A549 (cell line): ENCODE measurements around the gene GAS7. TPM values are rescaled to one million over a fixed set of nuclear protein-coding genes. Genes with fewer than 3 reads are reported as not detected.

Source experiments
- ATAC-seq, 2 experiments: fragments of 200-7000 bp in 1 of 2; fragments of >200 bp in 1 of 2; cut with Nextera tagmentation in 1 of 2; cut with Tn5 transposase in 1 of 2; 3 replicates each; pipeline versions ENCODE4 v1.8.0 to v1.9.1; 2018 to 2020; ENCODE audit warnings: mild to moderate bottlenecking in 1 of 2, moderate library complexity in 1 of 2
- CTCF ChIA-PET: fragments of 300-600 bp; sonication (Branson Sonifier 250); formaldehyde crosslinking; extraction: SDS; loops from one replicate; lab custom pipeline; 2021; ENCODE audit warnings: antibody characterized with exemption, inconsistent platforms; lab: Yijun Ruan, JAX
- POLR2A ChIA-PET: fragments of 350-600 bp; formaldehyde crosslinking; extraction: SDS; loops from one replicate; lab custom pipeline; 2021; ENCODE audit warnings: antibody characterized with exemption, inconsistent platforms; lab: Yijun Ruan, JAX
- DNase-seq, 2 experiments: peaks; one replicate each; pipeline versions ENCODE4 v3.0.0 to v3.0.0-alpha.2; 2011 to 2016; ENCODE audit warnings: low read depth in 1 of 2, low spot score in 1 of 2
- FAIRE-seq: peaks from 2 replicates; lab custom pipeline; 2011; peaks lifted over from hg19 to GRCh38; lab: Jason Lieb, UNC
- H3K27ac ChIP-seq, 2 experiments: fragments of >200 bp; sonication (Bioruptor Twin); formaldehyde crosslinking; 3 replicates each; pipeline ENCODE4 v1.5.1; 2016 to 2017
- H3K4me1 ChIP-seq: fragments of >200 bp; sonication (Bioruptor Twin); formaldehyde crosslinking; 3 replicates; pipeline ENCODE4 v1.6.1; 2016
- H3K4me2 ChIP-seq: fragments of >200 bp; sonication (Bioruptor Twin); formaldehyde crosslinking; 3 replicates; pipeline ENCODE4 v1.6.1; 2016
- H3K4me3 ChIP-seq: fragments of >200 bp; sonication (Bioruptor Twin); formaldehyde crosslinking; 3 replicates; pipeline ENCODE4 v1.5.1; 2016
- H3K9me3 ChIP-seq: fragments of >200 bp; sonication (Bioruptor Twin); formaldehyde crosslinking; 3 replicates; pipeline ENCODE4 v1.6.1; 2016
- BHLHE40 ChIP-seq: IDR thresholded peaks from 2 replicates; pipeline ENCODE4 v1.6.1; 2012; ENCODE audit warnings: low read depth, low read length, inconsistent platforms
- CEBPB ChIP-seq, 2 experiments: fragments of >200 bp in 1 of 2; sonication (Bioruptor Twin) in 1 of 2; formaldehyde crosslinking in 1 of 2; IDR thresholded peaks; 2 replicates each; pipeline ENCODE4 v1.6.1; 2012 to 2016
- ESRRA ChIP-seq: fragments of 150-350 bp; IDR thresholded peaks from 2 replicates; pipeline ENCODE4 v1.6.1; 2014; ENCODE audit warnings: mild to moderate bottlenecking, low read length, borderline replicate concordance
- FOSB ChIP-seq: fragments of 250-450 bp; sonication (Bioruptor Pico); IDR thresholded peaks from 2 replicates; pipeline ENCODE4 v1.5.0; 2020; ENCODE audit warnings: mild to moderate bottlenecking, moderate library complexity
- FOSL2 ChIP-seq, 2 experiments: fragments of 450-650 bp in 1 of 2; fragments of >200 bp in 1 of 2; sonication (Bioruptor Twin) in 1 of 2; formaldehyde crosslinking; IDR thresholded peaks; 2 replicates each; pipeline versions ENCODE4 v1.5.0 to v1.6.1; 2016 to 2020; ENCODE audit warnings: mild to moderate bottlenecking in 1 of 2, moderate library complexity in 1 of 2
- GATA3 ChIP-seq: IDR thresholded peaks from 2 replicates; pipeline ENCODE4 v1.6.1; 2012; ENCODE audit warnings: borderline replicate concordance
- HOXA7 ChIP-seq: fragments of 250-450 bp; sonication (Bioruptor Pico); IDR thresholded peaks from 2 replicates; pipeline ENCODE4 v1.5.0; 2020; ENCODE audit warnings: mild to moderate bottlenecking, moderate library complexity
- HOXB13 ChIP-seq: fragments of 250-450 bp; sonication (Bioruptor Pico); IDR thresholded peaks from 2 replicates; pipeline ENCODE4 v1.5.0; 2020; ENCODE audit warnings: low read depth, mild to moderate bottlenecking, moderate library complexity
- HOXB5 ChIP-seq: fragments of 250-450 bp; sonication (Bioruptor Pico); IDR thresholded peaks from 2 replicates; pipeline ENCODE4 v1.5.0; 2020; ENCODE audit warnings: mild to moderate bottlenecking, moderate library complexity
- MAZ ChIP-seq: fragments of 150-350 bp; IDR thresholded peaks from 2 replicates; pipeline ENCODE4 v1.6.1; 2014; ENCODE audit warnings: antibody characterized with exemption, low read depth, low read length, borderline replicate concordance
- POLR2AphosphoS2 ChIP-seq: conservative IDR thresholded peaks from 2 replicates; pipeline ENCODE4 v1.6.1; 2012; ENCODE audit warnings: low read length, improper control_type of control experiment, inconsistent platforms
- RAD21 ChIP-seq, 2 experiments: fragments of >200 bp in 1 of 2; sonication (Bioruptor Twin) in 1 of 2; formaldehyde crosslinking in 1 of 2; IDR thresholded peaks in 1 of 2; conservative IDR thresholded peaks in 1 of 2; 2 replicates in 1 of 2; 3 replicates in 1 of 2; pipeline ENCODE4 v1.6.1; 2012 to 2018; ENCODE audit warnings: inconsistent platforms in 1 of 2
- SREBF2 ChIP-seq: fragments of 450-650 bp; IDR thresholded peaks from 2 replicates; pipeline ENCODE4 v1.6.1; 2014; ENCODE audit warnings: mild to moderate bottlenecking, moderate library complexity
- TP53 ChIP-seq: fragments of 250-450 bp; sonication (Bioruptor Pico); IDR thresholded peaks from 2 replicates; pipeline ENCODE4 v1.5.0; 2021; ENCODE audit warnings: mild to moderate bottlenecking, moderate library complexity
- ZC3H11A ChIP-seq: fragments of 450-650 bp; IDR thresholded peaks from 2 replicates; pipeline ENCODE4 v1.6.1; 2014; ENCODE audit warnings: antibody characterized with exemption, mild to moderate bottlenecking
- ZNF302 ChIP-seq: fragments of 250-450 bp; sonication (Bioruptor Pico); IDR thresholded peaks from 2 replicates; pipeline ENCODE4 v1.9.0; 2021; ENCODE audit warnings: inconsistent platforms, mild to moderate bottlenecking, moderate library complexity
- WGBS: methylation state at CpG from one replicate; pipeline ENCODE4 v1.1.6; 2017; ENCODE audit errors: missing lambda C conversion rate; 5-methylcytosine and 5-hydroxymethylcytosine counted together
- polyA plus RNA-seq, 4 experiments: library from polyadenylated mRNA; depleted of rRNA in 3 of 4; stranded (reverse); fragments of >200 nt; fragmentation: RNase III in 1 of 4; extraction: RNeasy Plus Mini Kit Qiagen cat#74134 plus additional on column Dnase treatment in 1 of 4; gene quantifications; 2 replicates in 3 of 4; 3 replicates in 1 of 4; pipeline ENCODE4 v1.2.3, GENCODE V29; 2011 to 2017
- TF ChIP-seq, protein P1 (sequence below): fragments of 250-450 bp; sonication (Bioruptor Pico); IDR thresholded peaks from 2 replicates; pipeline ENCODE4 v1.5.0; 2020; ENCODE audit warnings: low read depth, mild to moderate bottlenecking, moderate library complexity
- TF ChIP-seq, protein P2 (sequence below): fragments of >200 bp; sonication (Bioruptor Twin); formaldehyde crosslinking; IDR thresholded peaks from 3 replicates; pipeline ENCODE4 v1.5.1; 2016
- TF ChIP-seq, protein P3 (sequence below): IDR thresholded peaks from 2 replicates; pipeline ENCODE4 v1.6.1; 2012; ENCODE audit warnings: low read depth, borderline replicate concordance
- TF ChIP-seq, protein P4 (sequence below): fragments of >200 bp; sonication (Bioruptor Twin); formaldehyde crosslinking; IDR thresholded peaks from 2 replicates; pipeline ENCODE4 v1.6.1; 2016
- TF ChIP-seq, protein P5 (sequence below): fragments of >200 bp; sonication (Bioruptor Twin); formaldehyde crosslinking; IDR thresholded peaks from 3 replicates; pipeline ENCODE4 v1.6.1; 2016
- TF ChIP-seq, protein P6 (sequence below): fragments of 250-450 bp; sonication (Bioruptor Pico); IDR thresholded peaks from 2 replicates; pipeline ENCODE4 v1.5.0; 2021; ENCODE audit warnings: mild to moderate bottlenecking, moderate library complexity, borderline replicate concordance

The GAS7 gene
- polyA plus RNA-seq, 2 of the 4 experiments (the other 2 are of a cell fraction) = 1.3 to 1.5 TPM

DNA sequence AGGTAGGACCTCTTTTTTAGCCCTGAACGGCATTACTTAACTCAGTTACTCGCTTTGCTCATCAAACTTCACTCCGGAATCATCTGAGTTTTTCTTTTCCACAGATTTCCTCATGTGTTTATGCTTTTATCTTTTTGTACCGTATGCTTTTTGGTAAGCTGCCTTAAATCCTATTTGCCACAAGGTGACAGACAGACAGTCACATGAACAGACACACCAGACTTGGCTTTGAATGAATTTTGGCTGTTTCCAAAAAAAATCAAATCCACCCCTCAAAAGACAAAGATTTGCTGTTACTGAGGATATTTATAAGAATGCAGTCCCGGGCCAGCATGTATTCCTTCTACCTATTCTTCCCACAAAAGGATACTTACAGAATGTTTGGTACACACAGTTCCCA lies 10.9 kb downstream of the GAS7 start:
- no peaks in the 10 kb centered on the region; the same call in 2 of the 3 replicates for H3K9me3 ChIP-seq
- WGBS = 31% methylated on average over 5 of the region's 5 CpGs
- ATAC-seq (no peak), FAIRE-seq (no peak), DNase-seq (no peak)
- no peak overlapping the region for H3K27ac ChIP-seq
- ChIA-PET POLR2A (no interaction called here), CTCF (interaction anchor here (0.8 kb wide), 1 partner anchor 1371 kb away, joined by 3 read pairs; no protein-coding TSS in a partner anchor)
- no peak overlapping the region for H3K4me3 ChIP-seq
- TF ChIP-seq GATA3 (no peak), FOSB (CRISPR knock-in tag) (no peak), POLR2AphosphoS2 (no peak), SREBF2 (no peak), MAZ (no peak)
- TF ChIP-seq, protein P1, sequence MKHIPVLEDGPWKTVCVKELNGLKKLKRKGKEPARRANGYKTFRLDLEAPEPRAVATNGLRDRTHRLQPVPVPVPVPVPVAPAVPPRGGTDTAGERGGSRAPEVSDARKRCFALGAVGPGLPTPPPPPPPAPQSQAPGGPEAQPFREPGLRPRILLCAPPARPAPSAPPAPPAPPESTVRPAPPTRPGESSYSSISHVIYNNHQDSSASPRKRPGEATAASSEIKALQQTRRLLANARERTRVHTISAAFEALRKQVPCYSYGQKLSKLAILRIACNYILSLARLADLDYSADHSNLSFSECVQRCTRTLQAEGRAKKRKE (CRISPR knock-in tag) = no peak
- no peak overlapping the region for H3K4me2 ChIP-seq
- no peaks in the 10 kb centered on the region for H3K4me1 ChIP-seq

DNA sequence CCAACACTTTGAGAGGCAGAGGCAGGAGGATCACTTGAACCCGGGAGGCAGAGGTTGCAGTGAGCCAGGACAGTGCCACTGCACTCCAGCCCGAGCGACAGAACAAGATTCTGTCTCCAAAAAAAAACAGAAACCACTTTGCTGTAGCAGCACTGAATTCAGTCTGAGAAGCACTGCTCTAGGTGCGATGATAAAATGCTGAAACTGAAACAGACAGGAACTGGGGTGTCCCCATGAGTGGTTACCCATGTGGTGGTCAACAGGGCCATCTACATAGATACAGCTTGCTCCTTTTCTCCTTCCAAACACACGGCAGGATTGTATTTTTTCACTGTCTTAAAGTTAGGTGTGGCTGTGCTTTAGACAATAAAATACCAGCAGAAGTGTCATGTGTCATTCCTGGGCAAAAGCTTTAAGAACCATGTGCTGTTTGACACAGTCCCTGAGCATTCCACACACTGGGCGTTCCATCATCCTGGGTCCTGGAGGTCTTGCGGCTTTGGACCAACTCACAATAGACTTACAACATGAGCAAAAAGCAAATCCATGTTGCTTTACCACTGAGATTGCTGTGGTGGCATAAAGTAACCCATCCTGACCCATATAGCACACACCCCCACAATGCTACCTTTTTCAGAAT lies 11.5 kb downstream of the GAS7 start:
- DNase-seq (no peak), ATAC-seq (peak; percentile 29 to 45; a peak in 4 of 6 replicates), FAIRE-seq (no peak)
- no peaks in the 10 kb centered on the region for H3K4me1 ChIP-seq
- 24% methylated on average over 7 of the region's 7 CpGs for WGBS
- no peak overlapping the region for H3K4me3 ChIP-seq
- TF ChIP-seq, protein P2, sequence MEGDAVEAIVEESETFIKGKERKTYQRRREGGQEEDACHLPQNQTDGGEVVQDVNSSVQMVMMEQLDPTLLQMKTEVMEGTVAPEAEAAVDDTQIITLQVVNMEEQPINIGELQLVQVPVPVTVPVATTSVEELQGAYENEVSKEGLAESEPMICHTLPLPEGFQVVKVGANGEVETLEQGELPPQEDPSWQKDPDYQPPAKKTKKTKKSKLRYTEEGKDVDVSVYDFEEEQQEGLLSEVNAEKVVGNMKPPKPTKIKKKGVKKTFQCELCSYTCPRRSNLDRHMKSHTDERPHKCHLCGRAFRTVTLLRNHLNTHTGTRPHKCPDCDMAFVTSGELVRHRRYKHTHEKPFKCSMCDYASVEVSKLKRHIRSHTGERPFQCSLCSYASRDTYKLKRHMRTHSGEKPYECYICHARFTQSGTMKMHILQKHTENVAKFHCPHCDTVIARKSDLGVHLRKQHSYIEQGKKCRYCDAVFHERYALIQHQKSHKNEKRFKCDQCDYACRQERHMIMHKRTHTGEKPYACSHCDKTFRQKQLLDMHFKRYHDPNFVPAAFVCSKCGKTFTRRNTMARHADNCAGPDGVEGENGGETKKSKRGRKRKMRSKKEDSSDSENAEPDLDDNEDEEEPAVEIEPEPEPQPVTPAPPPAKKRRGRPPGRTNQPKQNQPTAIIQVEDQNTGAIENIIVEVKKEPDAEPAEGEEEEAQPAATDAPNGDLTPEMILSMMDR = no peak
- no peak for TF ChIP-seq POLR2AphosphoS2
- TF ChIP-seq ZNF302 = no peak
- TF ChIP-seq GATA3 = no peak
- no peak for TF ChIP-seq HOXB5 (CRISPR knock-in tag)
- TF ChIP-seq HOXA7 (CRISPR knock-in tag) = no peak
- no peaks in the 10 kb centered on the region for H3K9me3 ChIP-seq
- H3K4me2 ChIP-seq = no peak overlapping the region
- H3K27ac ChIP-seq = no peak overlapping the region
- ChIA-PET CTCF (no interaction called here), POLR2A (no interaction called here)

DNA sequence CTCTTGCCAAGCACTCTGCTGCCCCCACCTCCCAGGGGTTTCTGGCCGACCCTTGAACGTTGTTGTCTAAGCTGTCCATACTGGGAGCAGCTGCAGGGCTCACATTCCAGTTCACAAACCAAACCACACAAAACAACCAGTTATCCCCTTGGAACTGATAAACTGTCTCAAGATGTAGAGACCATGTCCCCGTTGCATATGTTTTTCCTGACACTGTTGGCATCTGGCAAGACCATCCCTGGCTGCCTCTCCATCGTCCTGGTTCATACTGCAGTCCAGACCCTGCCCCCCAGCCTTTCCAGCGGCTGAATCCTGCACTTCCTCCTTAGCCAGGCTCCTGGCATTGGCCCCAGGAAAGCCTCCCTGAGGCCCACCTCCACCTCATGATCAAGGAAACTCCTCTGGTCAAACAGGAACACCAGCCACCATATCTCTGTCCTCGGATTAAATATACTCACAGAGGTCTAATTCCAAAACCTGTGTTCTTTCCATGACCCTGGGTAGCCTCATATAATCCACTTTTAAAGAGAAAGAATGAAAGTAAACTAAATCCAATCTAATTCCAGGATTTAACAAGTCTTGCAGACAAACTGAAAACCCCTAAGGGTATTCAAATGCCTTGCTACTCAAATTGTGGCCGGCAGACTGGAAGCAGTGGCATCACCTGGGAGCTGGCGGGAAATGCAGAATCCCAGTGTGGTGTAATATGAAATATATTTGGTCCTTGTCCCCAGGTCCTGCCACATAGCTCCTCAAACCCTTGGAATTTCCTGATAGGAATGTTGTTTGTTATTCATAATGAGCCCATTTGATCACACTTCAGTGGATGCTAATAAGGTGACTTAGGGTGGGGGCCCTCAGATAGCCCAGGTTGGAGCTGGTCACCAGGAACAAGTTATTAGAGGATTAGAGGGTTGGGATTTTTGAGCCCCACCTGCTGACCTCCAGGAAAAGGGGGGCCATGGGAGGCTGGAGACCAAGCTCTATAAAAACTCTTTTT lies 14.2 kb downstream of the GAS7 start:
- no peak overlapping the region for H3K4me2 ChIP-seq

More for the DNA sequence above, 14.2 kb downstream of the GAS7 start:
- Histone ChIP-seq H3K9me3 (no peaks in the 10 kb centered on the region), H3K4me1 (no peaks in the 10 kb centered on the region), H3K27ac (no peak overlapping the region), H3K4me3 (no peak overlapping the region)
- no peak for ATAC-seq
- TF ChIP-seq FOSL2 (IDR thresholded peaks at IDR 0.05) (no peak), FOSL2 (CRISPR knock-in tag; IDR thresholded peaks at IDR 0.05) (no peak), BHLHE40 (no peak), RAD21 (conservative IDR thresholded peaks at IDR 0.05 in 1 of 2, IDR thresholded peaks at IDR 0.05 in 1 of 2) (no peak), TP53 (CRISPR knock-in tag) (no peak), ZC3H11A (no peak), CEBPB (IDR thresholded peaks at IDR 0.05) (no peak), ESRRA (no peak), FOSB (CRISPR knock-in tag) (no peak), HOXB13 (CRISPR knock-in tag) (no peak)
- TF ChIP-seq, protein P3, sequence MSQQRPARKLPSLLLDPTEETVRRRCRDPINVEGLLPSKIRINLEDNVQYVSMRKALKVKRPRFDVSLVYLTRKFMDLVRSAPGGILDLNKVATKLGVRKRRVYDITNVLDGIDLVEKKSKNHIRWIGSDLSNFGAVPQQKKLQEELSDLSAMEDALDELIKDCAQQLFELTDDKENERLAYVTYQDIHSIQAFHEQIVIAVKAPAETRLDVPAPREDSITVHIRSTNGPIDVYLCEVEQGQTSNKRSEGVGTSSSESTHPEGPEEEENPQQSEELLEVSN = no peak
- TF ChIP-seq, protein P4, sequence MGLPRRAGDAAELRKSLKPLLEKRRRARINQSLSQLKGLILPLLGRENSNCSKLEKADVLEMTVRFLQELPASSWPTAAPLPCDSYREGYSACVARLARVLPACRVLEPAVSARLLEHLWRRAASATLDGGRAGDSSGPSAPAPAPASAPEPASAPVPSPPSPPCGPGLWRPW = no peak
- TF ChIP-seq, protein P5, sequence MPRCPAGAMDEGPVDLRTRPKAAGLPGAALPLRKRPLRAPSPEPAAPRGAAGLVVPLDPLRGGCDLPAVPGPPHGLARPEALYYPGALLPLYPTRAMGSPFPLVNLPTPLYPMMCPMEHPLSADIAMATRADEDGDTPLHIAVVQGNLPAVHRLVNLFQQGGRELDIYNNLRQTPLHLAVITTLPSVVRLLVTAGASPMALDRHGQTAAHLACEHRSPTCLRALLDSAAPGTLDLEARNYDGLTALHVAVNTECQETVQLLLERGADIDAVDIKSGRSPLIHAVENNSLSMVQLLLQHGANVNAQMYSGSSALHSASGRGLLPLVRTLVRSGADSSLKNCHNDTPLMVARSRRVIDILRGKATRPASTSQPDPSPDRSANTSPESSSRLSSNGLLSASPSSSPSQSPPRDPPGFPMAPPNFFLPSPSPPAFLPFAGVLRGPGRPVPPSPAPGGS = no peak
- TF ChIP-seq, protein P6, sequence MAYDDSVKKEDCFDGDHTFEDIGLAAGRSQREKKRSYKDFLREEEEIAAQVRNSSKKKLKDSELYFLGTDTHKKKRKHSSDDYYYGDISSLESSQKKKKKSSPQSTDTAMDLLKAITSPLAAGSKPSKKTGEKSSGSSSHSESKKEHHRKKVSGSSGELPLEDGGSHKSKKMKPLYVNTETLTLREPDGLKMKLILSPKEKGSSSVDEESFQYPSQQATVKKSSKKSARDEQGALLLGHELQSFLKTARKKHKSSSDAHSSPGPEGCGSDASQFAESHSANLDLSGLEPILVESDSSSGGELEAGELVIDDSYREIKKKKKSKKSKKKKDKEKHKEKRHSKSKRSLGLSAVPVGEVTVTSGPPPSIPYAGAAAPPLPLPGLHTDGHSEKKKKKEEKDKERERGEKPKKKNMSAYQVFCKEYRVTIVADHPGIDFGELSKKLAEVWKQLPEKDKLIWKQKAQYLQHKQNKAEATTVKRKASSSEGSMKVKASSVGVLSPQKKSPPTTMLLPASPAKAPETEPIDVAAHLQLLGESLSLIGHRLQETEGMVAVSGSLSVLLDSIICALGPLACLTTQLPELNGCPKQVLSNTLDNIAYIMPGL = no peak
- ChIA-PET POLR2A (no interaction called here), CTCF (interaction anchor here (1.4 kb wide), 1 partner anchor 12 kb away, joined by 5 read pairs; no protein-coding TSS in a partner anchor)
- 24% methylated on average over 8 of the region's 8 CpGs for WGBS
- no peak for FAIRE-seq
- DNase-seq = no peak
